Prostate gland (tissue), 2 donors: ENCODE measurements around the gene DCAF15. TPM values are rescaled to one million over a fixed set of nuclear protein-coding genes. Genes with fewer than 3 reads are reported as not detected.

ENCODE experiments used
- DNase-seq: peaks from one replicate; pipeline ENCODE4 v3.0.0-alpha.2; 2019; ENCODE audit warnings: low spot score
- H3K27ac ChIP-seq, 2 donors: fragments of 200-600 bp; sonication (generic); 2 replicates each; pipeline ENCODE4 v1.5.1; 2017 to 2019
- H3K27me3 ChIP-seq: fragments of 200-600 bp; sonication (generic); replicated peaks from 2 replicates; pipeline ENCODE4 v1.5.1; 2019; ENCODE audit not compliant: insufficient read depth
- H3K36me3 ChIP-seq, 2 donors: fragments of 200-600 bp; sonication (generic); 1 replicate in 1 of 2; 2 replicates in 1 of 2; pipeline versions ENCODE4 v1.5.1 to v1.8.1; 2017 to 2019
- H3K4me1 ChIP-seq: fragments of 200-600 bp; sonication (generic); replicated peaks from 2 replicates; pipeline ENCODE4 v1.5.1; 2019
- H3K4me3 ChIP-seq, 2 donors: fragments of 200-600 bp; sonication (generic); 2 replicates each; pipeline ENCODE4 v1.5.1; 2017 to 2019
- H3K9me3 ChIP-seq: fragments of 200-600 bp; sonication (generic); 2 replicates; pipeline ENCODE4 v1.5.1; 2017
- CTCF ChIP-seq, 4 experiments: fragments of 200-600 bp in 2 of 4; fragments of 450-650 bp in 2 of 4; sonication (generic) in 2 of 4; IDR thresholded peaks; 1 replicate in 3 of 4; 2 replicates in 1 of 4; pipeline ENCODE4 v1.5.1; 2016 to 2019; ENCODE audit warnings: antibody characterized with exemption in 4 of 4, mild to moderate bottlenecking in 2 of 4, moderate library complexity in 2 of 4
- POLR2A ChIP-seq: fragments of 450-650 bp; IDR thresholded peaks from one replicate; pipeline ENCODE4 v1.6.1; 2016; ENCODE audit warnings: antibody characterized with exemption, mild to moderate bottlenecking
- POLR2AphosphoS5 ChIP-seq: sonication (generic); formaldehyde crosslinking; IDR thresholded peaks from one replicate; pipeline ENCODE4 v1.6.1; 2017; ENCODE audit warnings: antibody characterized with exemption
- WGBS: methylation state at CpG from one replicate; pipeline ENCODE4 v1.1.5; 2018; 5-methylcytosine and 5-hydroxymethylcytosine counted together
- intact Hi-C: fragments of 100-400 bp; cut with DNase I; formaldehyde crosslinking; loops from one replicate; pipeline ENCODE4 v1.14.2; 2022
- total RNA-seq, 2 donors: library from RNA; depleted of rRNA; stranded (reverse); fragments of >200 nt; gene quantifications; one replicate each; pipeline ENCODE4 v1.1.0, GENCODE V29; 2016

Gene DCAF15
- total RNA-seq, 2 donors from 2014 or later = 18.6 to 47.4 TPM

GRCh38 chr19:13980340-13980739 lies 28.0 kb downstream of the DCAF15 start:
- Histone ChIP-seq H3K27ac (no peak overlapping the region), H3K4me3 (no peak overlapping the region), H3K36me3 (no peaks in the 10 kb centered on the region), H3K4me1 (peaks cover 7% of the 10 kb centered on the region), H3K27me3 (no peaks in the 10 kb centered on the region), H3K9me3 (no peaks in the 10 kb centered on the region)
- DNase-seq = no peak
- intact Hi-C loops = no loop called here
- TF ChIP-seq CTCF (IDR thresholded peaks at IDR 0.05) = no peak
- TF ChIP-seq POLR2AphosphoS5 = no peak
- TF ChIP-seq POLR2A = no peak
- 90% methylated on average over 15 of the region's 15 CpGs for WGBS

- no peak overlapping the region for H3K27ac ChIP-seq
- H3K27me3 ChIP-seq = no peaks in the 10 kb centered on the region
- H3K36me3 ChIP-seq = no peaks in the 10 kb centered on the region
- TF ChIP-seq CTCF (IDR thresholded peaks at IDR 0.05) (no peak), POLR2A (no peak), POLR2AphosphoS5 (no peak)
- no peak for DNase-seq
- intact Hi-C loops = no loop called here
- peaks cover 7% of the 10 kb centered on the region for H3K4me1 ChIP-seq
- WGBS = 95% methylated on average over 4 of the region's 5 CpGs
- H3K9me3 ChIP-seq = no peaks in the 10 kb centered on the region
- H3K4me3 ChIP-seq = no peak overlapping the region
These were observed 28.7 kb downstream of the DCAF15 start for GRCh38 chr19:13981021-13981420.

- intact Hi-C loops = no loop called here
- WGBS = 85% methylated on average over 9 of the region's 9 CpGs
These were observed 29.2 kb downstream of the DCAF15 start for GRCh38 chr19:13981467-13981866.

DNA sequence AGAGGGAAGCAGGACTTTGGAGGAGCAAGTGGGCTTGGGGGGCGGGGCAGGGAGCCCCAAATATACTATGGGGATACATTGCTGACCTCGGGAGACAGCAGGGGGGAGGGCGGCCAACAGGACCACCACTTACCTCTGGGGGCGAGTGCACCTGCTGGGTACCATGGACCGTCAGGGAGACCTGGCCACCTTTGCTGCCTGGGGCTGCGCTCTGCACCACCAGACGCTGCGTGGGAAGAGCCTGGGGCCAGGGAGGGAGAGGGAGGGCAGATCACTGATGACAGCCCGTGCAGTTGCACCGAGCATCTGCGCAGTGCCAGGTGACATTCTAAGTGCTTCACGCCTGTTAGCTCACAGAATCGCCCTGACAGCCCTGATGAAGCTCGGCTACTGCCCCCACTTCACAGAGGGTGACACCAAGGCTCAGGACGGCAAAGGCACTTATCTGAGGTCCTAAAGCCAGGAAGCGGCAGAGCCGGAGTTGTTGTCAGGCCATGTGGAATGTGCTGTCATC lies 29.7 kb downstream of the DCAF15 start:
- WGBS = 97% methylated on average over 17 of the region's 17 CpGs
- peaks cover 7% of the 10 kb centered on the region for H3K4me1 ChIP-seq
- intact Hi-C loops = no loop called here
- H3K9me3 ChIP-seq = no peaks in the 10 kb centered on the region
- TF ChIP-seq CTCF (IDR thresholded peaks at IDR 0.05) (no peak), POLR2A (no peak), POLR2AphosphoS5 (no peak)
- H3K27ac ChIP-seq = no peak overlapping the region
- no peaks in the 10 kb centered on the region for H3K27me3 ChIP-seq
- no peak overlapping the region for H3K4me3 ChIP-seq
- no peaks in the 10 kb centered on the region for H3K36me3 ChIP-seq
- no peak for DNase-seq

More at GRCh38 chr19:13981467-13981866, 29.2 kb downstream of the DCAF15 start:
- TF ChIP-seq CTCF (IDR thresholded peaks at IDR 0.05) (no peak), POLR2A (no peak), POLR2AphosphoS5 (no peak)
- no peaks in the 10 kb centered on the region for H3K9me3 ChIP-seq
- H3K4me1 ChIP-seq = peaks cover 7% of the 10 kb centered on the region
- H3K27ac ChIP-seq = no peak overlapping the region
- H3K4me3 ChIP-seq = no peak overlapping the region
- DNase-seq = no peak
- no peaks in the 10 kb centered on the region for H3K27me3 ChIP-seq
- H3K36me3 ChIP-seq = no peaks in the 10 kb centered on the region

DNA sequence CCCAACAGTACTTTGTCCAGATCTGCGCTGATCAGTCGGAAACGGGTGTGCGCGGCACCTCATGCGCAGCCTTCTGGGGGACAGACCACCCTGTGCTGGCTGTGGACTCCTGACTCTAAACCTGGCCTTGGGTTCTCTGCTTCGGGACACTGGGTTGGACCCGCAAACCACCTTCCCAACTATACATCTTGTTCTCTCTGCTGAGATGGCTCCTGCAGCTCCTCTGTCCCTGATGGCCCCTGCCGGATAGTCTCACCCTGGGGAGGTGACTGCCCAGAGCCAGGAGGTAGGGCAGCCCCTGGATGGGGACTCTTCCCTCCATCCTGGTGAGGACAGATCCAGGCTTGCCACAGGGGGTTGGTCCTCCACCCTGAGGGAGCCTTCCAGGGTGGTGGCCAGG lies 30.5 kb downstream of the DCAF15 start:
- H3K27ac ChIP-seq = no peak overlapping the region
- no peak for DNase-seq
- no peaks in the 10 kb centered on the region for H3K9me3 ChIP-seq
- H3K4me3 ChIP-seq = no peak overlapping the region
- peaks cover 7% of the 10 kb centered on the region for H3K4me1 ChIP-seq
- no peaks in the 10 kb centered on the region for H3K27me3 ChIP-seq
- no peak for TF ChIP-seq POLR2AphosphoS5
- no peak for TF ChIP-seq POLR2A
- no peak for TF ChIP-seq CTCF (IDR thresholded peaks at IDR 0.05)
- H3K36me3 ChIP-seq = no peaks in the 10 kb centered on the region
- intact Hi-C loops = no loop called here
- WGBS = 88% methylated on average over 9 of the region's 9 CpGs
